GM12891 (cell line): ENCODE data around the gene PPIL1.

Experiments used
- POLR2A ChIP-seq: IDR thresholded peaks from 2 replicates; pipeline ENCODE4 v1.6.1; 2011; ENCODE audit warnings: low read depth, low read length, control low read depth
- POLR2AphosphoS5 ChIP-seq: IDR thresholded peaks from 2 replicates; pipeline ENCODE4 v1.6.1; 2011; ENCODE audit warnings: low read depth, low read length, control low read depth

GRCh38 chr6:36888115-36888643 is 13.6 kb upstream of the PPIL1 start:
- TF ChIP-seq POLR2A (no peak), POLR2AphosphoS5 (no peak)
